ENCODE results near the gene HS3ST4. TPM values are rescaled to one million over a fixed set of nuclear protein-coding genes. Genes with fewer than 3 reads are reported as not detected.

Gene HS3ST4
- total RNA-seq, 5 donors from 2014 or later (not counting 1 experiment from before 2014, with no cell fraction given), result not detected

GRCh38 chr16:25966172-25967097 is 274.7 kb downstream of the HS3ST4 start:
- no peak for DNase-seq
- Mint-ChIP-seq H3K36me3 (no peaks in the 10 kb centered on the region), H3K27ac (peak overlapping the region in 1 of 2 donors; percentile 13), H3K4me3 (no peak overlapping the region), H3K9me3 (no peaks in the 10 kb centered on the region), H3K4me1 (peaks cover 0 to 5% (median 3%) of the 10 kb centered on the region in 3 donors), H3K27me3 (no peaks in the 10 kb centered on the region)
- no peaks in the 10 kb centered on the region for H3K9me3 ChIP-seq
- CTCF ChIA-PET, result no interaction called here
- 0% methylated on average over 1 of the region's 1 CpG for WGBS (ENCODE audit: insufficient coverage)
- ATAC-seq (replicated peaks in 1 of 4), result no peak
- H3K4me1 ChIP-seq (ENCODE audit: control insufficient read depth in 1 of 2, extremely low read depth in 1 of 2, insufficient read depth in 2 of 2, low read length in 2 of 2), result no peaks in the 10 kb centered on the region
- no peak overlapping the region for H3K4me3 ChIP-seq (ENCODE audit: control insufficient read depth in 1 of 2, extremely low read depth in 1 of 2, low read length in 1 of 2)
- H3K27ac ChIP-seq (ENCODE audit: low read length), result no peak overlapping the region
- no peaks in the 10 kb centered on the region for H3K36me3 ChIP-seq (ENCODE audit: control insufficient read depth in 2 of 2, extremely low read depth in 1 of 2, insufficient read depth in 1 of 2, low read length in 1 of 2)
- H3K27me3 ChIP-seq (replicated peaks in 1 of 2; ENCODE audit: control insufficient read depth in 2 of 2, extremely low read depth in 1 of 2, insufficient read depth in 2 of 2, low read length in 1 of 2), result no peaks in the 10 kb centered on the region
- POLR2A ChIA-PET, result no interaction called here

GRCh38 chr16:25977121-25977520 is 285.4 kb downstream of the HS3ST4 start:
- no peaks in the 10 kb centered on the region for H3K36me3 ChIP-seq (ENCODE audit: control insufficient read depth in 2 of 2, extremely low read depth in 1 of 2, insufficient read depth in 1 of 2, low read length in 1 of 2)
- peaks cover 0 to 8% (median 0%) of the 10 kb centered on the region in 3 donors for H3K9me3 Mint-ChIP-seq
- ChIA-PET CTCF (no interaction called here), POLR2A (no interaction called here)
- no peak overlapping the region for H3K4me3 ChIP-seq (ENCODE audit: control insufficient read depth in 1 of 2, extremely low read depth in 1 of 2, low read length in 1 of 2)
- no peak overlapping the region for H3K4me3 Mint-ChIP-seq
- 90% methylated on average over 1 of the region's 4 CpGs for WGBS (ENCODE audit: insufficient coverage)
- no peak overlapping the region for H3K27ac ChIP-seq (ENCODE audit: low read length)
- no peaks in the 10 kb centered on the region for H3K27me3 ChIP-seq (replicated peaks in 1 of 2; ENCODE audit: control insufficient read depth in 2 of 2, extremely low read depth in 1 of 2, insufficient read depth in 2 of 2, low read length in 1 of 2)
- H3K4me1 ChIP-seq (ENCODE audit: control insufficient read depth in 1 of 2, extremely low read depth in 1 of 2, insufficient read depth in 2 of 2, low read length in 2 of 2), result no peaks in the 10 kb centered on the region
- no peaks in the 10 kb centered on the region for H3K4me1 Mint-ChIP-seq
- H3K27ac Mint-ChIP-seq, result no peak overlapping the region
- DNase-seq (no peak), ATAC-seq (replicated peaks in 1 of 4) (no peak)
- no peaks in the 10 kb centered on the region for H3K36me3 Mint-ChIP-seq
- H3K27me3 Mint-ChIP-seq, result peaks cover 2 to 16% of the 10 kb centered on the region in 2 donors
- no peaks in the 10 kb centered on the region for H3K9me3 ChIP-seq

GRCh38 chr16:25978218-25978617 is 286.5 kb downstream of the HS3ST4 start:
- Histone ChIP-seq H3K4me1 (ENCODE audit: control insufficient read depth in 1 of 2, extremely low read depth in 1 of 2, insufficient read depth in 2 of 2, low read length in 2 of 2) (no peaks in the 10 kb centered on the region), H3K4me3 (ENCODE audit: control insufficient read depth in 1 of 2, extremely low read depth in 1 of 2, low read length in 1 of 2) (no peak overlapping the region), H3K27me3 (replicated peaks in 1 of 2; ENCODE audit: control insufficient read depth in 2 of 2, extremely low read depth in 1 of 2, insufficient read depth in 2 of 2, low read length in 1 of 2) (no peaks in the 10 kb centered on the region), H3K9me3 (no peaks in the 10 kb centered on the region), H3K36me3 (ENCODE audit: control insufficient read depth in 2 of 2, extremely low read depth in 1 of 2, insufficient read depth in 1 of 2, low read length in 1 of 2) (no peaks in the 10 kb centered on the region), H3K27ac (ENCODE audit: low read length) (no peak overlapping the region)
- Mint-ChIP-seq H3K9me3 (peaks cover 0 to 4% (median 0%) of the 10 kb centered on the region in 3 donors), H3K4me3 (no peak overlapping the region), H3K27me3 (peaks cover 2 to 16% of the 10 kb centered on the region in 2 donors), H3K27ac (no peak overlapping the region), H3K36me3 (no peaks in the 10 kb centered on the region), H3K4me1 (no peaks in the 10 kb centered on the region)
- CTCF ChIA-PET, result no interaction called here
- DNase-seq, result no peak
- ATAC-seq (replicated peaks in 1 of 4), result no peak
- POLR2A ChIA-PET, result interaction anchor here in 1 of 2 donors (0.5 kb wide), 1 partner anchor 100 kb away, joined by 3 read pairs; no protein-coding TSS in a partner anchor

- ATAC-seq (replicated peaks in 1 of 4) (no peak), DNase-seq (no peak)
- 79% methylated on average over 5 of the region's 6 CpGs for WGBS (ENCODE audit: insufficient coverage)
- Histone ChIP-seq H3K9me3 (no peaks in the 10 kb centered on the region), H3K4me3 (ENCODE audit: control insufficient read depth in 1 of 2, extremely low read depth in 1 of 2, low read length in 1 of 2) (no peak overlapping the region), H3K4me1 (ENCODE audit: control insufficient read depth in 1 of 2, extremely low read depth in 1 of 2, insufficient read depth in 2 of 2, low read length in 2 of 2) (no peaks in the 10 kb centered on the region), H3K27ac (ENCODE audit: low read length) (no peak overlapping the region), H3K27me3 (replicated peaks in 1 of 2; ENCODE audit: control insufficient read depth in 2 of 2, extremely low read depth in 1 of 2, insufficient read depth in 2 of 2, low read length in 1 of 2) (no peaks in the 10 kb centered on the region), H3K36me3 (ENCODE audit: control insufficient read depth in 2 of 2, extremely low read depth in 1 of 2, insufficient read depth in 1 of 2, low read length in 1 of 2) (no peaks in the 10 kb centered on the region)
- no peaks in the 10 kb centered on the region for H3K4me1 Mint-ChIP-seq
- H3K4me3 Mint-ChIP-seq, result no peak overlapping the region
- ChIA-PET POLR2A (no interaction called here), CTCF (no interaction called here)
- H3K9me3 Mint-ChIP-seq, result no peaks in the 10 kb centered on the region
- peaks cover 0 to 7% of the 10 kb centered on the region in 2 donors for H3K27me3 Mint-ChIP-seq
- H3K36me3 Mint-ChIP-seq, result no peaks in the 10 kb centered on the region
- no peak overlapping the region for H3K27ac Mint-ChIP-seq
These were observed 296.3 kb downstream of the HS3ST4 start for GRCh38 chr16:25988084-25988483.

GRCh38 chr16:25988882-25989281 is 297.1 kb downstream of the HS3ST4 start:
- no peak overlapping the region for H3K27ac ChIP-seq (ENCODE audit: low read length)
- no peak overlapping the region for H3K4me3 Mint-ChIP-seq
- no peaks in the 10 kb centered on the region for H3K36me3 Mint-ChIP-seq
- no peaks in the 10 kb centered on the region for H3K9me3 ChIP-seq
- H3K4me1 Mint-ChIP-seq, result no peaks in the 10 kb centered on the region
- DNase-seq (no peak), ATAC-seq (replicated peaks in 1 of 4) (no peak)
- H3K4me3 ChIP-seq (ENCODE audit: control insufficient read depth in 1 of 2, extremely low read depth in 1 of 2, low read length in 1 of 2), result no peak overlapping the region
- H3K27ac Mint-ChIP-seq, result no peak overlapping the region
- H3K36me3 ChIP-seq (ENCODE audit: control insufficient read depth in 2 of 2, extremely low read depth in 1 of 2, insufficient read depth in 1 of 2, low read length in 1 of 2), result no peaks in the 10 kb centered on the region
- POLR2A ChIA-PET, result no interaction called here
- 72% methylated on average over 4 of the region's 7 CpGs for WGBS (ENCODE audit: insufficient coverage)
- H3K27me3 Mint-ChIP-seq, result peaks cover 0 to 7% of the 10 kb centered on the region in 2 donors
- no peaks in the 10 kb centered on the region for H3K27me3 ChIP-seq (replicated peaks in 1 of 2; ENCODE audit: control insufficient read depth in 2 of 2, extremely low read depth in 1 of 2, insufficient read depth in 2 of 2, low read length in 1 of 2)
- no peaks in the 10 kb centered on the region for H3K9me3 Mint-ChIP-seq
- H3K4me1 ChIP-seq (ENCODE audit: control insufficient read depth in 1 of 2, extremely low read depth in 1 of 2, insufficient read depth in 2 of 2, low read length in 2 of 2), result no peaks in the 10 kb centered on the region
- CTCF ChIA-PET, result interaction anchor here in 1 of 2 donors (0.7 kb wide), 1 partner anchor 885 kb away, joined by 3 read pairs; no protein-coding TSS in a partner anchor

GRCh38 chr16:25996052-25996451 is 304.3 kb downstream of the HS3ST4 start:
- Mint-ChIP-seq H3K9me3 (no peaks in the 10 kb centered on the region), H3K4me3 (no peak overlapping the region), H3K36me3 (no peaks in the 10 kb centered on the region), H3K27me3 (peaks cover 0 to 12% of the 10 kb centered on the region in 2 donors), H3K27ac (no peak overlapping the region), H3K4me1 (no peaks in the 10 kb centered on the region)
- Histone ChIP-seq H3K36me3 (ENCODE audit: control insufficient read depth in 2 of 2, extremely low read depth in 1 of 2, insufficient read depth in 1 of 2, low read length in 1 of 2) (no peaks in the 10 kb centered on the region), H3K4me3 (ENCODE audit: control insufficient read depth in 1 of 2, extremely low read depth in 1 of 2, low read length in 1 of 2) (no peak overlapping the region), H3K4me1 (ENCODE audit: control insufficient read depth in 1 of 2, extremely low read depth in 1 of 2, insufficient read depth in 2 of 2, low read length in 2 of 2) (no peaks in the 10 kb centered on the region), H3K27ac (ENCODE audit: low read length) (no peak overlapping the region), H3K27me3 (replicated peaks in 1 of 2; ENCODE audit: control insufficient read depth in 2 of 2, extremely low read depth in 1 of 2, insufficient read depth in 2 of 2, low read length in 1 of 2) (no peaks in the 10 kb centered on the region), H3K9me3 (no peaks in the 10 kb centered on the region)
- POLR2A ChIA-PET, result no interaction called here
- CTCF ChIA-PET, result no interaction called here
- DNase-seq (no peak), ATAC-seq (replicated peaks in 1 of 4) (no peak)
- 60% methylated on average over 1 of the region's 2 CpGs for WGBS (ENCODE audit: insufficient coverage)
